HepG2 (cell line): ENCODE data around the gene WDR37. TPM values are rescaled to one million over a fixed set of nuclear protein-coding genes. Genes with fewer than 3 reads are reported as not detected.

Source experiments
- CEBPG ChIP-seq: IDR thresholded peaks from 2 replicates; pipeline ENCODE4 v1.6.1; 2016
- HCFC1 ChIP-seq: fragments of 150-350 bp; IDR thresholded peaks from 2 replicates; pipeline ENCODE4 v1.6.1; 2014; ENCODE audit warnings: low read depth, low read length
- HDAC2 ChIP-seq: sonication (generic); formaldehyde crosslinking; IDR thresholded peaks from 2 replicates; pipeline ENCODE4 v1.4.0; 2020; ENCODE audit warnings: missing genetic modification reagents
- HNF1A ChIP-seq, 2 experiments: sonication (generic) in 1 of 2; formaldehyde crosslinking in 1 of 2; IDR thresholded peaks; 2 replicates each; pipeline versions ENCODE4 v1.4.0 to v1.6.1; 2016 to 2020; ENCODE audit warnings: borderline replicate concordance in 1 of 2, low read depth in 1 of 2, mild to moderate bottlenecking in 1 of 2, missing genetic modification reagents in 1 of 2
- HOMEZ ChIP-seq: IDR thresholded peaks from 2 replicates; pipeline ENCODE4 v1.6.1; 2016; ENCODE audit warnings: low read depth
- IRF1 ChIP-seq: sonication (generic); formaldehyde crosslinking; IDR thresholded peaks from 2 replicates; pipeline ENCODE4 v1.4.0; 2020; ENCODE audit warnings: low read depth, mild to moderate bottlenecking, missing genetic modification reagents
- ISX ChIP-seq: sonication (generic); formaldehyde crosslinking; conservative IDR thresholded peaks from 2 replicates; pipeline ENCODE4 v1.5.0; 2020; ENCODE audit warnings: missing genetic modification reagents
- MAFF ChIP-seq: IDR thresholded peaks from 2 replicates; pipeline ENCODE4 v1.6.1; 2011; ENCODE audit warnings: low read depth, low read length, improper control_type of control experiment
- PAXIP1 ChIP-seq: sonication (generic); formaldehyde crosslinking; conservative IDR thresholded peaks from 2 replicates; pipeline ENCODE4 v1.4.0; 2020; ENCODE audit warnings: mild to moderate bottlenecking, missing genetic modification reagents, moderate library complexity
- RNF219 ChIP-seq: sonication (generic); formaldehyde crosslinking; IDR thresholded peaks from 2 replicates; pipeline ENCODE4 v1.5.0; 2020; ENCODE audit warnings: mild to moderate bottlenecking, missing genetic modification reagents
- RXRB ChIP-seq: IDR thresholded peaks from 2 replicates; pipeline ENCODE4 v1.6.1; 2016; ENCODE audit warnings: borderline replicate concordance, missing genetic modification reagents, missing compliant biosample characterization
- ZBTB7A ChIP-seq: sonication (generic); formaldehyde crosslinking; IDR thresholded peaks from 2 replicates; pipeline ENCODE4 v1.8.0; 2022; ENCODE audit warnings: mild to moderate bottlenecking, missing genetic modification reagents
- ZFP62 ChIP-seq: sonication (generic); formaldehyde crosslinking; IDR thresholded peaks from 2 replicates; pipeline ENCODE4 v1.4.0; 2020; ENCODE audit warnings: missing genetic modification reagents
- ZNF430 ChIP-seq: sonication (generic); formaldehyde crosslinking; IDR thresholded peaks from 2 replicates; pipeline ENCODE4 v1.9.0; 2021; ENCODE audit warnings: mild to moderate bottlenecking, missing genetic modification reagents
- ZNF580 ChIP-seq: IDR thresholded peaks from 2 replicates; pipeline ENCODE4 v1.6.1; 2016; ENCODE audit warnings: low read depth, borderline replicate concordance
- ZNF605 ChIP-seq: sonication (generic); formaldehyde crosslinking; IDR thresholded peaks from 2 replicates; pipeline ENCODE4 v1.8.0; 2022; ENCODE audit warnings: mild to moderate bottlenecking, missing genetic modification reagents
- polyA plus RNA-seq, 8 experiments: library from polyadenylated mRNA; depleted of rRNA in 3 of 8; stranded (reverse) in 7 of 8; unstranded in 1 of 8; fragments of >200 nt; fragmentation: Illumina TruSeq in 4 of 8; extraction: Trizol in 4 of 8; gene quantifications; 2 replicates each; pipeline versions ENCODE4 v1.2.1 to v1.2.3, GENCODE V29; 2011 to 2016; ENCODE audit warnings: low read depth in 4 of 8, missing spikeins in 1 of 8, mixed read lengths in 1 of 8; ENCODE audit not compliant: insufficient read depth in 1 of 8
- total RNA-seq, 5 experiments: library from RNA; depleted of rRNA; stranded (reverse); fragments of >200 nt; fragmentation: Illumina TruSeq; extraction: Trizol; gene quantifications; 2 replicates each; pipeline ENCODE4 v1.2.3, GENCODE V29; 2016; ENCODE audit warnings: low read depth in 1 of 5

The WDR37 gene
- total and polyA plus RNA-seq, 2 of the 13 experiments (the other 11 are each of a cell fraction or from before 2014, with no cell fraction given): 5.9 to 7.5 TPM

- TF ChIP-seq IRF1 (CRISPR knock-in tag) (no peak), ZNF605 (peak; percentile 92), ZNF580 (peak; percentile 78; the same call in 1 of the 2 replicates), RNF219 (no peak), ZNF430 (CRISPR knock-in tag) (peak; percentile 71; the same call in 1 of the 2 replicates), HNF1A (IDR thresholded peaks at IDR 0.05; ENCODE audit: low read depth) (no peak), HNF1A (CRISPR knock-in tag; IDR thresholded peaks at IDR 0.05; ENCODE audit: borderline replicate concordance) (peak; percentile 85; the same call in 1 of the 2 replicates), HOMEZ (CRISPR knock-in tag) (no peak; the same call in 1 of the 2 replicates), RXRB (peak; percentile 65; the same call in 1 of the 2 replicates), ZFP62 (CRISPR knock-in tag) (no peak), HDAC2 (CRISPR knock-in tag) (peak; percentile 24; the same call in 1 of the 2 replicates), ISX (CRISPR knock-in tag) (no peak; the same call in 1 of the 2 replicates), HCFC1 (no peak), CEBPG (0 out of 2 replicates have a peak, but pooled peaks have one; percentile 6), MAFF (no peak), PAXIP1 (CRISPR knock-in tag) (peak; percentile 65), ZBTB7A (CRISPR knock-in tag) (peak; percentile 33; the same call in 1 of the 2 replicates)
These were observed 7.3 kb upstream of the WDR37 start, which contains the start of gene IDI1 (continued) for GRCh38 chr10:1048732-1049424.
